Astrocyte (in vitro differentiated cells and primary cell): ENCODE measurements around the gene DOCK10. TPM values are rescaled to one million over a fixed set of nuclear protein-coding genes. Genes with fewer than 3 reads are reported as not detected.

Experiments used
- DNase-seq: peaks from one replicate; pipeline ENCODE4 v3.0.0-alpha.2; 2010; ENCODE audit warnings: low read depth
- FAIRE-seq: peaks from 2 replicates; lab custom pipeline; 2011; peaks lifted over from hg19 to GRCh38; lab: Jason Lieb, UNC
- H2AFZ ChIP-seq: 2 replicates; pipeline ENCODE4 v1.6.0; 2012; ENCODE audit warnings: low read depth, low read length, inconsistent platforms
- H3K27ac ChIP-seq: 2 replicates; pipeline ENCODE4 v1.5.1; 2011; ENCODE audit warnings: low read depth, low read length, inconsistent platforms
- H3K27me3 ChIP-seq: 2 replicates; pipeline ENCODE4 v1.6.0; 2011; ENCODE audit warnings: low read length, inconsistent platforms; ENCODE audit not compliant: insufficient read depth
- H3K36me3 ChIP-seq: 2 replicates; pipeline ENCODE4 v1.5.1; 2011; ENCODE audit warnings: low read length, inconsistent platforms; ENCODE audit not compliant: insufficient read depth
- H3K4me1 ChIP-seq: 2 replicates; pipeline ENCODE4 v1.5.1; 2011; ENCODE audit warnings: low read length, inconsistent platforms; ENCODE audit not compliant: insufficient read depth
- H3K4me2 ChIP-seq: 2 replicates; pipeline ENCODE4 v1.6.0; 2012; ENCODE audit warnings: low read length, inconsistent platforms
- H3K4me3 ChIP-seq: 2 replicates; pipeline ENCODE4 v1.5.1; 2011; ENCODE audit warnings: low read depth, mild to moderate bottlenecking, low read length, inconsistent platforms; ENCODE audit not compliant: insufficient read depth
- H3K79me2 ChIP-seq: 2 replicates; pipeline ENCODE4 v1.6.0; 2012; ENCODE audit warnings: mild to moderate bottlenecking, low read length, inconsistent platforms; ENCODE audit not compliant: insufficient read depth
- H3K9ac ChIP-seq: 2 replicates; pipeline ENCODE4 v1.6.0; 2012; ENCODE audit warnings: mild to moderate bottlenecking, low read length, inconsistent platforms
- H3K9me3 ChIP-seq: 2 replicates; pipeline ENCODE4 v1.5.1; 2012; ENCODE audit warnings: low read depth, mild to moderate bottlenecking, low read length, inconsistent platforms; ENCODE audit not compliant: insufficient read depth
- H4K20me1 ChIP-seq: 2 replicates; pipeline ENCODE4 v1.6.0; 2012; ENCODE audit warnings: low read length, inconsistent platforms; ENCODE audit not compliant: insufficient read depth
- H3K27ac Mint-ChIP-seq: one replicate; pipeline ENCODE4 v1.8.0; 2021; ENCODE audit warnings: mild to moderate bottlenecking, mixed read lengths; ENCODE audit not compliant: unreplicated experiment
- H3K27me3 Mint-ChIP-seq: one replicate; pipeline ENCODE4 v1.8.0; 2021; ENCODE audit warnings: low read depth, mixed read lengths; ENCODE audit not compliant: unreplicated experiment
- H3K36me3 Mint-ChIP-seq: one replicate; pipeline ENCODE4 v1.8.0; 2021; ENCODE audit warnings: low read depth, mixed read lengths; ENCODE audit not compliant: unreplicated experiment
- H3K4me1 Mint-ChIP-seq: one replicate; pipeline ENCODE4 v1.8.0; 2021; ENCODE audit warnings: low read depth, mixed read lengths; ENCODE audit not compliant: unreplicated experiment
- H3K4me3 Mint-ChIP-seq: one replicate; pipeline ENCODE4 v1.8.0; 2021; ENCODE audit warnings: mild to moderate bottlenecking, moderate library complexity, mixed read lengths; ENCODE audit not compliant: unreplicated experiment
- H3K9me3 Mint-ChIP-seq: one replicate; pipeline ENCODE4 v1.8.0; 2021; ENCODE audit warnings: mild to moderate bottlenecking, mixed read lengths; ENCODE audit not compliant: unreplicated experiment
- EZH2 ChIP-seq: IDR thresholded peaks from 2 replicates; pipeline ENCODE4 v1.6.1; 2012; ENCODE audit warnings: mild to moderate bottlenecking, low read length, inconsistent platforms; ENCODE audit not compliant: insufficient read depth
- total RNA-seq: library from RNA; stranded (reverse); gene quantifications from 2 replicates; pipeline ENCODE4 v1.2.1, GENCODE V29; 2021
- TF ChIP-seq, protein P1 (sequence below): IDR thresholded peaks from 2 replicates; pipeline ENCODE4 v1.5.1; 2011; ENCODE audit warnings: low read depth, mild to moderate bottlenecking, inconsistent platforms, low read length, moderate library complexity; ENCODE audit not compliant: insufficient read depth

DOCK10 gene
- total RNA-seq, 1 donor from 2014 or later, result 7.7 TPM

DNA sequence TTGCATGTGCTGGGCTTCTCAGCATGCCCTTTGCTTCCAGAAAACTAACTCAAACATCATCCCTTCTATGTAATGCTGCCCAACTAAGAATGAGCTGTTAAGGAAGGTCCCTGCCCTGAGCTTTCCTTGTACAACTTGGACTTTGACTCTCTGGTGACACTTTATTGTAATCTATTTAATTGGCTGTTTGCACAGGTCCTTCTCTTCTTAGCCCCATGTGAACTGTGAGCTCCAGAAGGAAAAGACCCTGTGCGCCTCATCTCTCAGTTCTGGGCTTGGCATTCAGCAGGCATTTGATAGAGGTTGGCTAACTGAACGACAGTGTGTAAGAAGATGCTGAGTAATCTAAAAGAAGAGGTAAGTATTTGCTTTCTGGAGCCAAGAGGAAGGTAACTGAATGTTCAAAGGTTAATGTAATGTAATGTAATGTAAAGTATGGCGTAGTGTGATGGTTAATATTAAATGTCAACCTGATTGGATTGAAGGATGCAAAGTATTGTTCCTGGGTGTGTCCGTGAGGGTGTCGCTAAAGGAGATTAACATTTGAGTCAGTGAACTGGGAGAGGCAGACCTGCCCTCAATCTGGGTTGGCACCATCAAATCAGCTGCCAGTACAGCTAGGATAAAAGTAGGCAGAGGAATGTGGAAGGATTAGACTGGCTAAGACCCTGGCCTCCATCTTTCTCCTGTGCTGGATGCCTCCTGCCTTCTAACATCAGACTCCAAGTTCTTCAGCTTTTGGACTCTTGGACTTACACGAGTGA lies 265.3 kb downstream of the DOCK10 start:
- H3K9me3 ChIP-seq, result no peaks in the 10 kb centered on the region
- H3K27me3 Mint-ChIP-seq, result peaks cover 3% of the 10 kb centered on the region
- no peaks in the 10 kb centered on the region for H4K20me1 ChIP-seq
- no peaks in the 10 kb centered on the region for H3K79me2 ChIP-seq
- H3K4me1 ChIP-seq, result no peaks in the 10 kb centered on the region
- H3K36me3 ChIP-seq, result peaks cover 26% of the 10 kb centered on the region
- FAIRE-seq (no peak), DNase-seq (no peak)
- H3K9me3 Mint-ChIP-seq, result peaks cover 2% of the 10 kb centered on the region
- H3K27ac ChIP-seq, result no peak overlapping the region
- no peak overlapping the region for H3K9ac ChIP-seq
- H3K4me3 Mint-ChIP-seq, result no peak overlapping the region
- TF ChIP-seq, protein P1, sequence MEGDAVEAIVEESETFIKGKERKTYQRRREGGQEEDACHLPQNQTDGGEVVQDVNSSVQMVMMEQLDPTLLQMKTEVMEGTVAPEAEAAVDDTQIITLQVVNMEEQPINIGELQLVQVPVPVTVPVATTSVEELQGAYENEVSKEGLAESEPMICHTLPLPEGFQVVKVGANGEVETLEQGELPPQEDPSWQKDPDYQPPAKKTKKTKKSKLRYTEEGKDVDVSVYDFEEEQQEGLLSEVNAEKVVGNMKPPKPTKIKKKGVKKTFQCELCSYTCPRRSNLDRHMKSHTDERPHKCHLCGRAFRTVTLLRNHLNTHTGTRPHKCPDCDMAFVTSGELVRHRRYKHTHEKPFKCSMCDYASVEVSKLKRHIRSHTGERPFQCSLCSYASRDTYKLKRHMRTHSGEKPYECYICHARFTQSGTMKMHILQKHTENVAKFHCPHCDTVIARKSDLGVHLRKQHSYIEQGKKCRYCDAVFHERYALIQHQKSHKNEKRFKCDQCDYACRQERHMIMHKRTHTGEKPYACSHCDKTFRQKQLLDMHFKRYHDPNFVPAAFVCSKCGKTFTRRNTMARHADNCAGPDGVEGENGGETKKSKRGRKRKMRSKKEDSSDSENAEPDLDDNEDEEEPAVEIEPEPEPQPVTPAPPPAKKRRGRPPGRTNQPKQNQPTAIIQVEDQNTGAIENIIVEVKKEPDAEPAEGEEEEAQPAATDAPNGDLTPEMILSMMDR, result no peak
- no peak for TF ChIP-seq EZH2
- no peaks in the 10 kb centered on the region for H3K27me3 ChIP-seq
- H3K4me1 Mint-ChIP-seq, result peaks cover 17% of the 10 kb centered on the region
- H3K36me3 Mint-ChIP-seq, result no peaks in the 10 kb centered on the region
- H2AFZ ChIP-seq, result no peak overlapping the region
- H3K27ac Mint-ChIP-seq, result no peak overlapping the region
- no peak overlapping the region for H3K4me3 ChIP-seq
- H3K4me2 ChIP-seq, result no peak overlapping the region

DNA sequence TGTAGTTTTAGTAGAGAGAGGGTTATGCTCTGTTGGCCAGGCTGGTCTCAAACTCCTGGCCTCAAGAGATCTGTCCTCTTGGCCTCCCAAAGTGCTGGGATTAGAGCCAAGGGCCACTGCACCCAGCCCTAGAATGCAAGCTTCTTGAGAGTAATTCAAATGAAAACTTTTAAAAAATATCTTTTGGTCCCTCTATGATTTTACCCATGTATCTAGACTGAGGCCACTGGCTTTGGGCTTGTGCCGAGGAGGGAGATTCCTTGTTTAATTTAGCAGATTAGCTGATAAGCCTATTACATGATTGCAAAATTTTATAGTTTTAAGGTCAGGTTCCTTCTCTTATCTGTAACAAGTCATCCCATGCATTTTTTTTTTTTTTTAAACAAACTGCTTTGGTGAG lies 266.6 kb downstream of the DOCK10 start:
- no peak for TF ChIP-seq EZH2
- TF ChIP-seq, protein P1, result no peak
- FAIRE-seq (no peak), DNase-seq (no peak)
- no peak overlapping the region for H3K27ac Mint-ChIP-seq
- H3K9me3 Mint-ChIP-seq, result peaks cover 2% of the 10 kb centered on the region
- Histone ChIP-seq H3K4me1 (no peaks in the 10 kb centered on the region), H3K4me2 (no peak overlapping the region), H2AFZ (no peak overlapping the region), H3K27me3 (no peaks in the 10 kb centered on the region), H3K36me3 (peaks cover 30% of the 10 kb centered on the region), H3K9me3 (no peaks in the 10 kb centered on the region), H3K79me2 (no peaks in the 10 kb centered on the region), H4K20me1 (no peaks in the 10 kb centered on the region), H3K9ac (no peak overlapping the region), H3K4me3 (no peak overlapping the region), H3K27ac (no peak overlapping the region)
- peaks cover 5% of the 10 kb centered on the region for H3K36me3 Mint-ChIP-seq
- peaks cover 3% of the 10 kb centered on the region for H3K27me3 Mint-ChIP-seq
- H3K4me3 Mint-ChIP-seq, result no peak overlapping the region
- peaks cover 8% of the 10 kb centered on the region for H3K4me1 Mint-ChIP-seq

- Histone ChIP-seq H3K4me1 (no peaks in the 10 kb centered on the region), H3K79me2 (no peaks in the 10 kb centered on the region), H3K4me3 (no peak overlapping the region), H3K9me3 (no peaks in the 10 kb centered on the region), H3K9ac (no peak overlapping the region), H2AFZ (no peak overlapping the region), H3K27ac (no peak overlapping the region), H3K4me2 (no peak overlapping the region), H4K20me1 (no peaks in the 10 kb centered on the region), H3K36me3 (peaks cover 30% of the 10 kb centered on the region), H3K27me3 (no peaks in the 10 kb centered on the region)
- H3K27ac Mint-ChIP-seq, result no peak overlapping the region
- no peak for FAIRE-seq
- H3K27me3 Mint-ChIP-seq, result peaks cover 3% of the 10 kb centered on the region
- peaks cover 13% of the 10 kb centered on the region for H3K36me3 Mint-ChIP-seq
- TF ChIP-seq, protein P1, result no peak
- TF ChIP-seq EZH2, result no peak
- H3K4me1 Mint-ChIP-seq, result peaks cover 2% of the 10 kb centered on the region
- no peak overlapping the region for H3K4me3 Mint-ChIP-seq
- no peak for DNase-seq
- peaks cover 2% of the 10 kb centered on the region for H3K9me3 Mint-ChIP-seq
Observed at GRCh38 chr2:224774735-224775134, 267.5 kb downstream of the DOCK10 start.
